HG02973 (cell line): ENCODE measurements around the gene IL17RC.
"Not testable (repeated sequence)": the region's sequence is repeated elsewhere in the genome, so short reads cannot be mapped to it uniquely, and the experiment has no call there.

Experiments
- ATAC-seq: cut with Tn5 transposase; IDR thresholded peaks from one replicate; pipeline ENCODE4 v1.9.1; 2021; ENCODE audit warnings: moderate library complexity; ENCODE audit not compliant: unreplicated experiment

The IL17RC gene

GRCh38 chr3:9893739-9894138, 23.2 kb upstream of the IL17RC start:
- no peak for ATAC-seq

GRCh38 chr3:9895715-9896114, 21.2 kb upstream of the IL17RC start:
- not testable (repeated sequence) for ATAC-seq

GRCh38 chr3:9896755-9897407, 20.0 kb upstream of the IL17RC start:
- not testable (repeated sequence) for ATAC-seq

GRCh38 chr3:9897408-9898372, 19.2 kb upstream of the IL17RC start:
- ATAC-seq, result no peak

GRCh38 chr3:9898467-9899241, 18.2 kb upstream of the IL17RC start:
- ATAC-seq, result no peak

- ATAC-seq, result no peak
These were observed 17.6 kb upstream of the IL17RC start for GRCh38 chr3:9899289-9899791.

- ATAC-seq, result not testable (repeated sequence)
These were observed 15.9 kb upstream of the IL17RC start for GRCh38 chr3:9900965-9901415.

GRCh38 chr3:9901967-9902366, 14.9 kb upstream of the IL17RC start:
- no peak for ATAC-seq

- no peak for ATAC-seq
These were observed 14.3 kb upstream of the IL17RC start, which contains the start of gene IL17RE for GRCh38 chr3:9902372-9903237. Gene IL17RE, plus strand, starts transcription at chr3:9902848. Its CDS starts 85 bp downstream, at chr3:9902933.

GRCh38 chr3:9903238-9903624, 13.7 kb upstream of the IL17RC start:
- ATAC-seq, result no peak

GRCh38 chr3:9903904-9904303, 13.0 kb upstream of the IL17RC start:
- no peak for ATAC-seq

GRCh38 chr3:9906480-9906879, 10.4 kb upstream of the IL17RC start:
- no peak for ATAC-seq

- no peak for ATAC-seq
These were observed 8.6 kb upstream of the IL17RC start for GRCh38 chr3:9908286-9908685.

- ATAC-seq, result no peak
These were observed 7.5 kb upstream of the IL17RC start for GRCh38 chr3:9909221-9910013.

- ATAC-seq, result no peak
These were observed 5.0 kb upstream of the IL17RC start for GRCh38 chr3:9911863-9912262.

- ATAC-seq, result no peak
These were observed 4.5 kb upstream of the IL17RC start for GRCh38 chr3:9912294-9912935.

- ATAC-seq, result no peak
These were observed 3.3 kb upstream of the IL17RC start for GRCh38 chr3:9913601-9914000.

- ATAC-seq, result no peak
These were observed 2.9 kb upstream of the IL17RC start for GRCh38 chr3:9914011-9914410.
